Measurements from ENCODE around the gene MBD3.
"Not testable (repeated sequence)": the region's sequence is repeated elsewhere in the genome, so short reads cannot be mapped to it uniquely, and the experiment has no call there.

Gene MBD3

GRCh38 chr19:1533510-1534150 lies 59.0 kb downstream of the MBD3 start:
- no peak for DNase-seq

- no peak for DNase-seq
Measured at GRCh38 chr19:1532003-1532402, 60.7 kb downstream of the MBD3 start.

DNA sequence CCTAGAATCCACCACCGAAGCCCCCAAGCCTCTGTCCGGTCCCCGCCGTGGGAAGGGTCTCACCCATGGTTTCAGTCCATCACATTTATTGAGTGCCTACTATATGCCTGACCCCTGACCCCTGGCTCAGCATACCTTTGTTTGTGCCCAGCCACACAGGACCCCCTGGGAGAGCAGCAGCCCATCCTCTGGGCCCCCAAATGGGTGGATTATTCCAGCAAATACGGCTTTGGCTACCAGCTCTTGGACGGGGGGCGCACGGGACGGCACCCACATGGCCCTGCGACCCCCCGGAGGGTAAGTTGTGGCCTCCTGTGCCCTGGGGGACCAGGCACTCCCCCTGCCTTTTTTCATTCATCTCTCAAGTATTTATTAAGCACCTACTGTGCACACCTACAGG lies 61.1 kb downstream of the MBD3 start:
- DNase-seq: no peak

DNA sequence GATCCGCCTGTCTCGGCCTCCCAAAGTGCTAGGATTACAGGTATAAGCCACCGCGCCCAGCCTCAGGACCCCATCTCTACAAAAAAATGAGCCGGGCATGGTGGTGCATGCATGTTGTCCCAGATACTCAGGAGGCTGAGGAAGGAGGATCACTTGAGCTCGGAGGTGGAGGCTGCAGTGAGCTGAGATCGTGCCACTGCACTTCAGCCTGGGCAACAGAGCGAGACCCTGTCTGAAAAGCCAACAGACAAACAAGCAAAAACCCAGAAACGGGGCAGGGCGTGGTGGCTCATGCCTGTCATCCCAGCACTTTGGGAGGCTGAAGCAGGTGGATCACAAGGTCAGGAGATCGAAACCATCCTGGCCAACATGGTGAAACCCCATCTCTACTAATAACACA lies 61.8 kb downstream of the MBD3 start:
- not testable (repeated sequence) for DNase-seq

DNA sequence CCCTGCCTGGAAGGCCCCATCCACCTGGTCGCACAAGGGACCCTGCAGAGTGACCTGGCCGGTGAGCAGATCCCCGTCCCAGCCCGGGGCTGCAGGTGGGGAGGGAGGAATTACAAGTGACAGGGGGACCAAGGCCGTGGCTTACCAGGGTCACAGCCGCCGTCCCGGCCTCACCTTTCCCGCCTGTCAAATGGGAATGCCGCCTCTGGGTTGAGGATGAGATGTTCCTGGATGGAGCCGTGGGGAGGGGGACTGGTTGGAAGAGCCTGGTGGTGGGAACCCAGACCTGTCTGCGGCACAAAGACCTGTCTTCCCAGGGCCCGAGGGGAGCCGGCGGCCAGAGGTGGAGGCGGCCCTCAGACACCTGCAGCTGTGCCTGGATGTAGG lies 63.2 kb downstream of the MBD3 start:
- no peak for DNase-seq

GRCh38 chr19:1528596-1529429 lies 63.9 kb downstream of the MBD3 start:
- no peak for DNase-seq

DNA sequence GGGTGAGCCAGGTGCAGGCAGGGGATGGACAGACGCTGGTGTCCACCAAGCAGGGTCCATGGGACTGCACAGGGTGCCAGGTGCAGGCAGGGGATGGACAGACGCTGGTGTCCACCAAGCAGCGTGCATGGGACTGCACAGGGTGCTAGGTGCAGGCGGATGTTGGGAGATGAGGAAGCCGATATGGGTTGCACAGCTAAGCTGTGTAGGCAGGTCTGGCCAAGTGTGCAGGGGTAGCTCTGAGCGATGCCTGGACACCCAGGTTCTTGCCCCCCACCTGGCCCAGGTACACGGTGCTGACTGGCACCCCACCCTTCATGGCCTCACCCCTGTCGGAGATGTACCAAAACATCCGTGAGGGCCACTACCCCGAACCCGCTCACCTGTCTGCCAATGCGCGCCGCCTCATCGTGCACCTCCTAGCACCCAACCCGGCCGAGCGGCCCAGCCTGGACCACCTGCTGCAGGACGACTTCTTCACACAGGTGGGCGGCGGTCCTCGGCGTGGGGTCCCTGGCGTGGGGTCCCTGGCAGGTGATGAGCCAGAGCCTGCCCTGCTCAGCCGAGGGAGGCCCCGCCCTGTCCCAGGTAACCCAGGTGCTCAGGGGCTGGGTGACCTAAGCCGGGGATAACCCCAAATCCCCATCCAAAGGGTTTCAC lies 64.9 kb downstream of the MBD3 start:
- no peak for DNase-seq

- DNase-seq: no peak
Measured at GRCh38 chr19:1526979-1527649, 65.6 kb downstream of the MBD3 start.

GRCh38 chr19:1526066-1526778 lies 66.4 kb downstream of the MBD3 start:
- no peak for DNase-seq

- no peak for DNase-seq
Measured at GRCh38 chr19:1525343-1525742, 67.3 kb downstream of the MBD3 start.

DNA sequence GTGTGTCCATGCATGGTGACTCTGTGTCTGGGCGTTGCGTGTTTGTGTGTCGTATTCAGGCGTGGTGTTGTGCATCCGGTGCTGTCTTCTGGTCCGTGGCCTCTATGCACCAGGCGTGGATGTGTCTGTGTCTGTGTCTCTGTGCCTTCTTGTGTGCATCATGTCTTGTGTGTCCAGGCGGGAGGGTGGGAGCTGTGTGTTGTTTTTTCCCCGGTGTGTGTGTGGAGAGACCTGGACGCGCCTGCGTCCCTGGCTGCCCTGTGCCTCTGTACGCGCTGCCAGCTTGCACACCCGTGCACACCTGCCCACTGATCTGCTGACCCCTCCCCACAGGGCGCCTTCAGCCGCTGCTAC lies 67.7 kb downstream of the MBD3 start:
- DNase-seq: no peak

GRCh38 chr19:1524287-1524971 lies 68.2 kb downstream of the MBD3 start:
- DNase-seq: no peak
